ENCODE measurements around the gene LRBA.

- no peak for TF ChIP-seq POLR2A (IDR thresholded peaks at IDR 0.05; ENCODE audit: low read depth, low read length)
- no peak for TF ChIP-seq POLR2AphosphoS5 (IDR thresholded peaks at IDR 0.05; ENCODE audit: low read depth, low read length)
- no peak for TF ChIP-seq TAF1 (IDR thresholded peaks at IDR 0.05; ENCODE audit: low read depth, low read length)
- TF ChIP-seq POU2F2 (IDR thresholded peaks at IDR 0.05; ENCODE audit: low read depth, low read length): no peak
- TF ChIP-seq SPI1 (IDR thresholded peaks at IDR 0.05; ENCODE audit: low read depth, low read length): no peak
- TF ChIP-seq PAX5 (IDR thresholded peaks at IDR 0.05; ENCODE audit: insufficient read depth, low read length, severe bottlenecking): no peak
These were observed 103.8 kb downstream of the LRBA start for GRCh38 chr4:150911326-150911725.

All from GM12891 (cell line).